Raji (cell line): ENCODE results near the gene TBCEL.

Source experiments
- POLR2A ChIP-seq: IDR thresholded peaks from 2 replicates; pipeline ENCODE4 v1.6.1; 2011; ENCODE audit warnings: low read depth, low read length, control low read depth; ENCODE audit not compliant: insufficient read depth

TBCEL gene

DNA sequence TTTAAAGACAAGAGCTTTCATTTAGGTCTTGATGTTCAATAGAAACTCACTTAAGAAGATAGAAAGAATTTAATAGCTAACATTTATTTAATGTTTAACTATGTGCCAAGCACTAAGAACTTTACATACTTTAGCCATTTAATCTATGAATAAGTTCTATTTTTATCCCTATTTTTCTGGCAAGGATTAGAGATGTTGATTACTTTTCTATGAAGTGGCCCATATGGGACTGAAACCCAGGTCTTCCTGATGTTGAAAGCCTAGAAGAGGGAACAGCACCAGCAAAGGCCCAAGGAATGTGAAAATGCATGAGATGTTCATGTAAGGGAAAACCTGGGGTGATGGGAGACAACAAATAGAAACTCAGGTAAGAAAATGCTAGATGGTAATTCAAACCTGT, 15.4 kb upstream of the TBCEL start:
- no peak for TF ChIP-seq POLR2A

DNA sequence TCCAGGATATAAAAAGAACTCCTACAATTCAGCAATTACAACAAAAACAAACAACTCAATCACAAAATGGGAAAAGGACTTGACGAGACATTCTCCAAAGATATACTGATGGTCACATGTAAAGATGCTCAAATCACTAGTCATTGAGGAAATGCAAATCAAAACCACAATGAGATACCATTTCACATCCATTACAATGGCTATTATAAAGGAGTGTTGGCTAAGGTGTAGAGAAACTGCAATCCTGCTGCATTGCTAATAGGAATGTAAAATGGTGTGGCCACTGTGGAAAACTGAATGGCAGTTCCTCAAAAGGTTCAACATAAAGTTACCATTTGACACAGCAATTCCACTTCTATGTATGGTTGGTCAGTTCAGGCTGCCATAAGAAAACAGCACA, 11.8 kb upstream of the TBCEL start:
- no peak for TF ChIP-seq POLR2A

- TF ChIP-seq POLR2A, result no peak
Observed at GRCh38 chr11:121018746-121019145, 5.2 kb upstream of the TBCEL start.

GRCh38 chr11:121024989-121025388, 1.1 kb downstream of the TBCEL start:
- TF ChIP-seq POLR2A, result no peak

GRCh38 chr11:121029153-121029552, 5.3 kb downstream of the TBCEL start:
- TF ChIP-seq POLR2A, result no peak

- no peak for TF ChIP-seq POLR2A
Observed at GRCh38 chr11:121029813-121030445, 6.0 kb downstream of the TBCEL start.

GRCh38 chr11:121031167-121031566, 7.3 kb downstream of the TBCEL start:
- TF ChIP-seq POLR2A, result no peak

DNA sequence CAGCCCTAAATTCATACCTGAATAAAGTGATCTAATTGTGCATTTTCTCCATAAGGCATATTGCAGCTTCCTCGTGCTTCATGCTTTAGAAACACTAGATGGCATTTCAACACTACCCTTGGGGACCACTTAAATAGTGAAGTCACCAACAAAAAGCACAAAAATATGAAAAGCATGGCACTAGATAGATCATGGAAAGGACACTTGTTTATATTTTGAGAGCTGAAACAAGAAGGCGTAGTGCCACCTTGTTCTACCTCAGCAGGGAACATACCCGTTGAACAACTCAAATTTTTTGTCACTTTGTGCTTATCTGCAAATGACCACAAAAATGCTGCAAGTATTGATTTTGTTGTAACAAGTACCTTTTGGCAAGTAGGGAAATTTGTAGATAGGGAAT, 8.6 kb downstream of the TBCEL start:
- no peak for TF ChIP-seq POLR2A

- TF ChIP-seq POLR2A, result no peak
Observed at GRCh38 chr11:121033635-121034034, 9.7 kb downstream of the TBCEL start.

DNA sequence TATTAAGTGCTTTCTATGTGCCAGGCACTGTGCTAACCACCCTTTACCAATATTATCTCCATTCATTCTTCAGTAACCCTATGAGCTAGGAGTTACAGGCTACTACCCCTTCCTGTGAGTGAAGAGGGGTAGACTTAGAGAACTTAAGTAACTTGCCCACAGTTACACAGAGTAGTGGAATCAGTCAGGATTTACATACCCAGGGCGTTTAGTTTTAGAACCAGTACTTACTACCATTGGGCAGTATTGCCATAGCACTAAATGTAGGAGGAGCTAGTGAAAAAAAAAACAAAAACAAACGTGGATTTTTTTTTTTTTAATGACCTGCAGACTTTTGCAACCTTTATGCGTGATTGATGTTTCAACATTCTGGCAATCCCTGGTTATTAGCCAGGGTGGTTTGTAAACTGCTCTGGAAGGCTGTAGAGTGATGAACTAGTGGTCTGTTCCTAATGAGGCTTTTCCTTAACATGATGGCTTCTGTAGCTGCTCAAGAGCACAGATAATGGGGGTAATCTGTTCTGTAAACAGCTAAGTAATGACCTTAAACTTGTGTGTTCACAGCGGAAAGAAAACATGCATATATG, 11.4 kb downstream of the TBCEL start:
- no peak for TF ChIP-seq POLR2A

GRCh38 chr11:121035780-121036179, 11.9 kb downstream of the TBCEL start:
- no peak for TF ChIP-seq POLR2A

DNA sequence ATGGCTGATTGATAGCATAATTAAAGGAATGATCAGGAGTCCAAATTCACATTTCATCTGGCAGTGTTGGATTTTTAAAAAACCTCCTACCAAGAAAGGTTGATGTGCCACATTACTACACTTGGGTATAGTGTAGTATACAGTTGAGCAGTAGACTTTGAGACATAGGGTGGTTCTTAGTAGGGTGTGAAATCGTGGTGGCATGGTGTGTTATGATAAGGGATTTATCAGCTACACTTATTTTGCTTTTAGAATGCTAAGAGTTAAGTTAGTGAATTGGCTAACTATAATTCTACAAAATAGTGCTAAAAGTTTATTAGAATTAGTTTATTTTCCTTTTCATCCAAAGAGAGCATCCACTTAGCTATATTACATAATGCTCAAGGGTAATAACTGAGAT, 13.1 kb downstream of the TBCEL start:
- no peak for TF ChIP-seq POLR2A

DNA sequence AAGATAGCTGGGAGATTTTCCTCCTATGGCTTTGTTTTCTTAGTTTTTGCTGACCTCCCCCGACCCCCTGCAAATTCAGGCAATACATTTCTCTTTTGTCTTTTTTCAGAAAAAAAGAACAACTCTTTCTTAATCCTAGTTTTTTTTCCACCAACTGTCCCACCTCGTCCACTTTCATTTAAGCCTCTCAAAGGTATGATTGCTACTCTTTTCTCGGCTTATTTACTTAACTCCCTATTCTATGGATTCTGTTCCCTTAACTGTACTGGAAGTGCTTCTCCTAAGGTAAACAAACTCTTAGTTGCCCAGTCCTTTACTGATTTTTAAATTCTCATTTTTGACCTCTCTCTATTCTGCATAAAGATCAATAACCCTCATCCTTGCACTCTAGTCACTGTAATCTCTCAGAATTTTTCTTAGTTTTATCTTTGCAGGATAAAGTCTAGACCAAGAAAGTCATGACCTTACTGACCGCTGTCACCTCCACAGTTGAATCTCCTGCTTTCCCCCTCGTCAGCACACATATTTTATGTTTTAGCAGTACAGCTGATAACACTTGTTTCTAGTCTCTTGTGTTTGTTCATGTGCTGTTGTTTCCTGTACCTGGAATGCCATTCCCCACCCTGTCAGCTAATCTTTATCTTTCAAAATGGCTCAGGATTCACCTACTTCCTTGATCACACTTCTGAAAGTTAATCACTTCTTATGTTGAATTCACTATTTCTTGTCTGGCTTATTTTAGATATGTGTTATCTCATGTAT, 14.9 kb downstream of the TBCEL start:
- no peak for TF ChIP-seq POLR2A

DNA sequence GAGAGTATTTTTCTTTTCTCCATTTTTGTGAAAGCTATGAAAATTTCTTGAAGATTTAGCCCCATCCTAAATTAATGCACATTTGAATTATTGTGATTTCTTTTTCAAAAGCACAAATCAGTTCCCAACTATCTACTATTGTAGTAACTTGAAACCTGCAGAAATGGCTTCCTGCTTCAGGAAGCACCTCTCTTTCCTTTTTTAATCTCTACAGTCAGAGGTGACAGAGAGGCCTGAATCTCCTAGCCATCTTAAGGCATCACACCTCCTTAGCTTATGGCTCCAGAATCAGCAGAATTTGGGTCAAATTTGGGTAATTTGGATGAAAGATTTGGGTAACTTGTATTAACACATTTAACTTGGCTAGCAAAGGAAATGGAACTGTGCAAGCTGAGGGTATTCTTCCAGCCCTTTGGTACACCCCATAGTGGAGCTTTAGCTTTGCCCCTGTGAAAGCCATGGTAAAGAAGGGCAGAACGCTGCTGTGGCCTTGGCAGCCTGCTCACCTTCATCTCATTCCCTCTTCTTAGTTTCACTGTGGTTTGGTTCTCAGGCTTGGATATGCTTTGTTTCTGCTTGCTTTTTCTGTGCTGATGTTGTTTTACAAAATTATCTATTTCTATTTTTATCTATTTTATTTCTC, 16.2 kb downstream of the TBCEL start:
- no peak for TF ChIP-seq POLR2A

DNA sequence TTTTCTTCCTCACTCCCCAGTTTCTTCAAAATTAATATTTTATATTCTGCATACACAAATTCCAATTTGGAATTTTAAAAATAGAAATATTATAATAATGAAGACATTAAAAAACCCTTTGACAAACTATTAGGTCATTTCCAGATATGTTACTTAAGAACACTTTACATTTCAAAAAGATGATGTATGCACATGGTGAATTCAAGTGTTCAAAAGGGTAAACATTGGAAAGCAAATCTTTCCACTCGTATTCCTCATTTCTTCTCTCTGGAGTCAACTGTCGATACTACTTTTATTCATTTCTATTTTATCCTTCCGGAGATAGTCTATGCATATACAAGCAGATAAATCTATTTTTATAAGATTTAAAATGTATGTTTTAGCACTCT, 16.7 kb downstream of the TBCEL start:
- TF ChIP-seq POLR2A, result no peak

GRCh38 chr11:121041072-121041471, 17.2 kb downstream of the TBCEL start:
- no peak for TF ChIP-seq POLR2A

GRCh38 chr11:121042296-121042695, 18.4 kb downstream of the TBCEL start:
- no peak for TF ChIP-seq POLR2A

- no peak for TF ChIP-seq POLR2A
Observed at GRCh38 chr11:121047926-121048325, 24.0 kb downstream of the TBCEL start.
